SU-DHL-6 (cell line): Measurements from ENCODE around the gene HNRNPA1L2.
"Not testable (repeated sequence)": the region's sequence is repeated elsewhere in the genome, so short reads cannot be mapped to it uniquely, and the experiment has no call there.

ENCODE experiments used
- H2AFZ ChIP-seq: fragments of 200-600 bp; sonication (generic); 2 replicates; pipeline ENCODE4 v1.6.1; 2014; ENCODE audit warnings: low read depth, mild to moderate bottlenecking, moderate library complexity, mixed read lengths, antibody characterized with exemption, low read length; ENCODE audit not compliant: severe bottlenecking
- H3F3A ChIP-seq: fragments of 200-600 bp; shearing (Covaris generic); 2 replicates; pipeline ENCODE4 v1.6.0; 2016; ENCODE audit warnings: antibody characterized with exemption, mild to moderate bottlenecking; ENCODE audit not compliant: insufficient read depth
- H3K27ac ChIP-seq: fragments of 200-600 bp; sonication (generic); 2 replicates; pipeline ENCODE4 v1.5.1; 2016; ENCODE audit warnings: low read depth, mild to moderate bottlenecking, low read length, moderate library complexity, mixed read lengths
- H3K27me3 ChIP-seq: fragments of 200-600 bp; sonication (generic), shearing (Covaris generic); 2 replicates; pipeline ENCODE4 v1.6.0; 2014; ENCODE audit warnings: mild to moderate bottlenecking, low read length
- H3K36me3 ChIP-seq: fragments of 200-600 bp; sonication (generic); 2 replicates; pipeline ENCODE4 v1.6.1; 2014; ENCODE audit warnings: mild to moderate bottlenecking, low read length, mixed read lengths
- H3K4me2 ChIP-seq: fragments of 300-600, 200-600 bp; shearing (Covaris generic), sonication (generic); 2 replicates; pipeline ENCODE4 v1.6.0; 2014; ENCODE audit warnings: low read length, low read depth, mild to moderate bottlenecking; ENCODE audit not compliant: poor library complexity, severe bottlenecking
- H3K4me3 ChIP-seq: fragments of 200-600 bp; sonication (generic); 2 replicates; pipeline ENCODE4 v1.5.1; 2014; ENCODE audit warnings: antibody characterized with exemption, low read length, mild to moderate bottlenecking, mixed read lengths; ENCODE audit not compliant: insufficient read depth, poor library complexity, severe bottlenecking
- H3K79me2 ChIP-seq: fragments of 200-600 bp; sonication (generic); 2 replicates; pipeline ENCODE4 v1.6.1; 2014; ENCODE audit warnings: mild to moderate bottlenecking, low read length, moderate library complexity; ENCODE audit not compliant: insufficient read depth
- H3K9ac ChIP-seq: fragments of 200-600 bp; sonication (generic); 2 replicates; pipeline ENCODE4 v1.7.0; 2014; ENCODE audit warnings: mild to moderate bottlenecking, low read length
- H3K9me2 ChIP-seq: fragments of 200-600 bp; sonication (generic); replicated peaks from 2 replicates; pipeline ENCODE4 v1.6.1; 2014; ENCODE audit warnings: low read length; ENCODE audit not compliant: insufficient read depth
- H3K9me3 ChIP-seq: fragments of 200-600 bp; sonication (generic); 2 replicates; pipeline ENCODE4 v1.6.1; 2014; ENCODE audit warnings: low read length, mixed read lengths; ENCODE audit not compliant: insufficient read depth
- H4K20me1 ChIP-seq: fragments of 200-600 bp; sonication (generic); 2 replicates; pipeline ENCODE4 v1.6.1; 2014; ENCODE audit warnings: low read depth, mild to moderate bottlenecking, antibody characterized with exemption, low read length, moderate library complexity, mixed read lengths
- EZH2phosphoT487 ChIP-seq: fragments of 200-600 bp; sonication (generic), shearing (Covaris generic); conservative IDR thresholded peaks from 2 replicates; pipeline ENCODE4 v1.6.1; 2018; ENCODE audit warnings: mild to moderate bottlenecking, antibody characterized with exemption, low read length, moderate library complexity, mixed read lengths
- TF ChIP-seq, protein P1 (sequence below): fragments of 200-600 bp; sonication (generic); IDR thresholded peaks from one replicate; pipeline ENCODE4 v1.5.1; 2017; ENCODE audit warnings: antibody characterized with exemption, mild to moderate bottlenecking, low read length, moderate library complexity; ENCODE audit not compliant: insufficient read depth, poor library complexity, severe bottlenecking

Gene HNRNPA1L2

DNA sequence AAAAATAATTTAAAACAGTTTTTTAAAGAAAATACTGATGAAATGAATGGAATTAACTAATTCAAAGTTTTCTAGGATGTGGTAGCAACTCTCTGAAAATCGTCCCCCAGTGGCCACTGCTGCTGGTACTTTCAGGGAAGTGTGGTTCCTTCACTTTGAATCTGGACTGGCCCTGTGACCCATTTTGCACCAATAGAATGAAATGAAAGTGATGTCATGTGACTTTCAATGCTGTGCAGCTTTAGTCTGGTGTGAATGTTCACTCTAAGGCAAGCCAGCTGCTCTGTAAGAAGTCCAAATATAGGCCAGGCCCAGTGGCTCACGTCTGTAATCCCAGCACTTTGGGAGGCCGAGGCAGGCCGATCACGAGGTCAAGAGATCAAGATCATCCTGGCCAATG, 26.4 kb upstream of the HNRNPA1L2 start:
- no peak overlapping the region for H2AFZ ChIP-seq
- H3K27ac ChIP-seq, result no peak overlapping the region
- H3K4me3 ChIP-seq, result no peak overlapping the region
- H3K9me2 ChIP-seq, result no peaks in the 10 kb centered on the region
- peaks cover 25% of the 10 kb centered on the region for H3K79me2 ChIP-seq
- no peaks in the 10 kb centered on the region for H3K9me3 ChIP-seq
- no peaks in the 10 kb centered on the region for H3K36me3 ChIP-seq
- no peaks in the 10 kb centered on the region for H4K20me1 ChIP-seq
- TF ChIP-seq, protein P1, sequence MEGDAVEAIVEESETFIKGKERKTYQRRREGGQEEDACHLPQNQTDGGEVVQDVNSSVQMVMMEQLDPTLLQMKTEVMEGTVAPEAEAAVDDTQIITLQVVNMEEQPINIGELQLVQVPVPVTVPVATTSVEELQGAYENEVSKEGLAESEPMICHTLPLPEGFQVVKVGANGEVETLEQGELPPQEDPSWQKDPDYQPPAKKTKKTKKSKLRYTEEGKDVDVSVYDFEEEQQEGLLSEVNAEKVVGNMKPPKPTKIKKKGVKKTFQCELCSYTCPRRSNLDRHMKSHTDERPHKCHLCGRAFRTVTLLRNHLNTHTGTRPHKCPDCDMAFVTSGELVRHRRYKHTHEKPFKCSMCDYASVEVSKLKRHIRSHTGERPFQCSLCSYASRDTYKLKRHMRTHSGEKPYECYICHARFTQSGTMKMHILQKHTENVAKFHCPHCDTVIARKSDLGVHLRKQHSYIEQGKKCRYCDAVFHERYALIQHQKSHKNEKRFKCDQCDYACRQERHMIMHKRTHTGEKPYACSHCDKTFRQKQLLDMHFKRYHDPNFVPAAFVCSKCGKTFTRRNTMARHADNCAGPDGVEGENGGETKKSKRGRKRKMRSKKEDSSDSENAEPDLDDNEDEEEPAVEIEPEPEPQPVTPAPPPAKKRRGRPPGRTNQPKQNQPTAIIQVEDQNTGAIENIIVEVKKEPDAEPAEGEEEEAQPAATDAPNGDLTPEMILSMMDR, result no peak
- TF ChIP-seq EZH2phosphoT487, result no peak
- no peaks in the 10 kb centered on the region for H3K27me3 ChIP-seq
- H3K9ac ChIP-seq, result no peak overlapping the region
- no peaks in the 10 kb centered on the region for H3F3A ChIP-seq
- H3K4me2 ChIP-seq, result no peak overlapping the region

DNA sequence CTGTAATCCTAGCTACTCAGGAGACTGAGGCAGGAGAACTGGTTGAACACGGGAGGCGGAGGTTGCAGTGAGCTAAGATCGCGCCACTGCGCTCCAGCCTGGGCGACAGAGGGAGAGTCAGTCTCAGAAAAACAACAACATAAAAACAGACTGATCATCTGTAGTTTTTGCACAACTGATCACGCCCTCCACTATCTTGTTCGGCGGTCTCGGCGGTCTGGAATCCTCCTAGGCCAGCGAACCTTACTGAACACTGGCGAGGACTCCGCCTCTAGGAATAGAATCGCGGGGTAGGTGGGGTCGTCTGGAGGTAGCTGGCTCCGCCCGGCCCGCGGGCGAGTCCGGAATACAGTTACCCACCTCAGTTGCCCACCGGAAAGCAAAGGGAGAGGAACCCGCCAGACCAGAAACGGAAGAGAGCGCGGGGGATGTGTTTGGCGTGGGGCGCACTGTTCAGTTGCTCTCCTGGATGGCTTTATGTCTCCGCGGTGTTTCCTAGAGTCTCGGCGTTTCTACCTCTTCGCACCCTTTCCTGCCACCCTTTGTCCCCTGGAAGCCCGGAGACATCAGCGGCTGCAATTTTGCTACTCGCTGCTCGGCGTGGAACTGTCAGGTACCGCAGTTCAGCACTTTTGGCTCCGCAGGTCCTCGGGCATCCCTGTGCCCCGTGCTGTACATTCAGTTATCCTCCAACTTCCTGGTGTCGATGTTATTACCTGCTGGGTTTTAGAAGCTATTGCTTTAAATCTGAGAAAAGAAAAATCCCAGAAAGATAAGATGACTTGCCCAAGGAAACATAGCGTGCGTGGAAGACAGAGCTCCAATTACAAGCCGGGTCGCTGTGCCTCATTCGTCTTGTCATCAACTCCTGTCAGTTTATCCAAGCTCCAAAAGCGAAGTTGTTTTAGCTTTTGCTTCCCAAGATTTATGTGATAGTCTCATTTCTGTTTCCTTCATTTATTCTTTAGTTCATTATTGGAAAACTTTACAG, 24.9 kb upstream of the HNRNPA1L2 start:
- H4K20me1 ChIP-seq, result no peaks in the 10 kb centered on the region
- H3F3A ChIP-seq, result no peaks in the 10 kb centered on the region
- H3K27ac ChIP-seq, result no peak overlapping the region
- peak overlapping the region; percentile 79 for H3K4me3 ChIP-seq
- peak overlapping the region; percentile 67 for H3K9ac ChIP-seq
- TF ChIP-seq, protein P1, result no peak
- TF ChIP-seq EZH2phosphoT487, result no peak
- peaks cover 30% of the 10 kb centered on the region for H3K79me2 ChIP-seq
- peak overlapping the region; percentile 82 for H3K4me2 ChIP-seq
- H2AFZ ChIP-seq, result peak overlapping the region; percentile 65
- no peaks in the 10 kb centered on the region for H3K9me2 ChIP-seq
- no peaks in the 10 kb centered on the region for H3K27me3 ChIP-seq
- peaks cover 2% of the 10 kb centered on the region; the same call in 1 of the 2 replicates for H3K36me3 ChIP-seq
- H3K9me3 ChIP-seq, result no peaks in the 10 kb centered on the region

DNA sequence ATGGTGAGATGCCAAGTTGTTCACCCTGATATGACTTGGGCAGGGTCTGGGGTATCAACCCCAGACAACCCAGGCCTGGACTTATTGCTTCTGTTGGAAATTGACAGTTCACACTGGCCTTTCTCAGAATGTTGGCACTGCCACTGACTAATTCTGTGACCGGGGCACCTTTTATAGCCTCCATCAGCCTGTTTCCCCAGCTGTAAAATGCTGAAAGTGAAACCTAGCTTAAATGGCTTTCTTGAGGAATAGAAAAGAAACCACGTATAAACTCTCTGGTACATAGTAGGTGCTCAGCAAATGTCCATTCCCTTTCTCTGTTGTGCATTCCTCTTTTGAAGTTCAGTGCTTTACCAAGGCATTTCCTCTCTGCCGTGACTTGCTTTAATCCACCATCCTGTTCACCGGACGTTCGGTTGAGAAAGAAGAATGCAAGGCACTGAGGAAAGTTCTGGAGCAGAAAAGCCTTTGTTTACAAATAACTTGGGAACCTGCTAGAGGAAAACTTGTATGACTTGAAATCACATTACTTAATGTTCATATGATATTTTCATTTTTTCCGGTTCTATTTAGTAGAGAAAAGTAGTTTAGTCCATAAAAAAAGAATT, 11.0 kb upstream of the HNRNPA1L2 start:
- not testable (repeated sequence) for H3K4me3 ChIP-seq, H3K9ac ChIP-seq, H3K4me2 ChIP-seq, H3F3A ChIP-seq, H3K9me2 ChIP-seq, H3K79me2 ChIP-seq, H4K20me1 ChIP-seq, H3K27me3 ChIP-seq, H3K27ac ChIP-seq, H3K9me3 ChIP-seq, H2AFZ ChIP-seq
- peaks cover 14% of the 10 kb centered on the region; the same call in 1 of the 2 replicates for H3K36me3 ChIP-seq
